ENCODE results near the gene EYS.
A peak's percentile ranks its signal among the peaks of the same experiment; 100 is the strongest.

The EYS gene

GRCh38 chr6:64831680-64832079 is 875.3 kb downstream of the EYS start:
- no peak for DNase-seq (ENCODE audit: low read depth)
- H3K4me3 ChIP-seq (ENCODE audit: control insufficient read depth, low read depth, low read length) = no peak overlapping the region
- no peak for TF ChIP-seq CTCF (conservative IDR thresholded peaks at IDR 0.05; ENCODE audit: control insufficient read depth, insufficient read depth, low read depth, low read length)

GRCh38 chr6:64817525-64817924 is 889.5 kb downstream of the EYS start:
- no peak for DNase-seq (ENCODE audit: low read depth)
- TF ChIP-seq CTCF (conservative IDR thresholded peaks at IDR 0.05; ENCODE audit: control insufficient read depth, insufficient read depth, low read depth, low read length) = no peak
- no peak overlapping the region for H3K4me3 ChIP-seq (ENCODE audit: control insufficient read depth, low read depth, low read length)

- no peak overlapping the region for H3K4me3 ChIP-seq (ENCODE audit: control insufficient read depth, low read depth, low read length)
- no peak for TF ChIP-seq CTCF (conservative IDR thresholded peaks at IDR 0.05; ENCODE audit: control insufficient read depth, insufficient read depth, low read depth, low read length)
- peak; percentile 0 for DNase-seq (ENCODE audit: low read depth)
Measured at GRCh38 chr6:64815718-64816117, 891.3 kb downstream of the EYS start.

GRCh38 chr6:64812138-64812537 is 894.9 kb downstream of the EYS start:
- no peak overlapping the region for H3K4me3 ChIP-seq (ENCODE audit: control insufficient read depth, low read depth, low read length)
- no peak for DNase-seq (ENCODE audit: low read depth)
- no peak for TF ChIP-seq CTCF (conservative IDR thresholded peaks at IDR 0.05; ENCODE audit: control insufficient read depth, insufficient read depth, low read depth, low read length)

- no peak overlapping the region for H3K4me3 ChIP-seq (ENCODE audit: control insufficient read depth, low read depth, low read length)
- no peak for DNase-seq (ENCODE audit: low read depth)
- TF ChIP-seq CTCF (conservative IDR thresholded peaks at IDR 0.05; ENCODE audit: control insufficient read depth, insufficient read depth, low read depth, low read length) = no peak
Measured at GRCh38 chr6:64811119-64811518, 895.9 kb downstream of the EYS start.

- no peak for TF ChIP-seq CTCF (conservative IDR thresholded peaks at IDR 0.05; ENCODE audit: control insufficient read depth, insufficient read depth, low read depth, low read length)
- DNase-seq (ENCODE audit: low read depth) = no peak
- H3K4me3 ChIP-seq (ENCODE audit: control insufficient read depth, low read depth, low read length) = no peak overlapping the region
Measured at GRCh38 chr6:64807785-64808184, 899.2 kb downstream of the EYS start.

GRCh38 chr6:64803470-64804166 is 903.4 kb downstream of the EYS start:
- no peak for DNase-seq (ENCODE audit: low read depth)
- TF ChIP-seq CTCF (conservative IDR thresholded peaks at IDR 0.05; ENCODE audit: control insufficient read depth, insufficient read depth, low read depth, low read length) = no peak
- H3K4me3 ChIP-seq (ENCODE audit: control insufficient read depth, low read depth, low read length) = no peak overlapping the region

All from fibroblast of mammary gland (primary cell).